ENCODE data around the gene ASPG.

The ASPG gene

DNA sequence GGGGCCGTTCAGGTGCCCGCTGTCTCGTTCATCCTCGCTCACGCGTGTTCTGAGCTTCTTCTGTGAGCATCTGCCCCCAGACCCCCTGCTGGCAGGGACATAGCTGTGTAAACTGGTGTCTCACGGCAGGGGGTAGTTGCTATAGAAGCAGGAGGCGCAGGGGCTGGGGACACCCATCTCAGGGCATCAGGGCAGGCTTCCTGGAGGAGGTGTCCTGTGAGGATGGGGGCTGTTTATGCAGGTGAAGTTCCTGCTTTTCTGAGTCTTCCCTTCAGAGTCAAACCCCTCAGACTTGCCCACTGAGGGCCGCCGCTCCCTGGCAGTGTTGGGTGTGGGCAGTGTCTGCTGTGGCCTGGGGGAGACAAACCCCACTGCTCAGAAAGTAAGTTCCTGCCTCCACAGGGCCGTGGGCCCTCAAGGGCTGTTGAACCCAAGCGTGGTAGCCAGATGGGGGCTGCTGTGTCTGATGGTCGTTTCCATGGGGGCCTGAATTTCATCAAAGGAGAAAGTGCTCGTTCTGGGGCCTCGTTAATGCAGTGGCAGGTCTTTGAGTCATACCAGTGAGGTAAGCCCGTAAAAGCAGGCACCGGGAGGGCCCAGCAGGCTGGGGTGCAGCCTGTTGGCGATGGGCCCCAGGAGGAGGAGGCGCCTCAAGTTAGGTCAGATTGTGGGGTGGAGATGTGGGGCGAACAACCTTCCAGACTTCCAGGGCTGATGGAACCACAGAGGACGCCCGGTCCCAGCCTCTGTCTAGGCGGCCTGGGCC lies 76.3 kb downstream of the ASPG start:
- DNase-seq (ENCODE audit: extremely low read depth, low read depth): no peak
- TF ChIP-seq, protein P1, sequence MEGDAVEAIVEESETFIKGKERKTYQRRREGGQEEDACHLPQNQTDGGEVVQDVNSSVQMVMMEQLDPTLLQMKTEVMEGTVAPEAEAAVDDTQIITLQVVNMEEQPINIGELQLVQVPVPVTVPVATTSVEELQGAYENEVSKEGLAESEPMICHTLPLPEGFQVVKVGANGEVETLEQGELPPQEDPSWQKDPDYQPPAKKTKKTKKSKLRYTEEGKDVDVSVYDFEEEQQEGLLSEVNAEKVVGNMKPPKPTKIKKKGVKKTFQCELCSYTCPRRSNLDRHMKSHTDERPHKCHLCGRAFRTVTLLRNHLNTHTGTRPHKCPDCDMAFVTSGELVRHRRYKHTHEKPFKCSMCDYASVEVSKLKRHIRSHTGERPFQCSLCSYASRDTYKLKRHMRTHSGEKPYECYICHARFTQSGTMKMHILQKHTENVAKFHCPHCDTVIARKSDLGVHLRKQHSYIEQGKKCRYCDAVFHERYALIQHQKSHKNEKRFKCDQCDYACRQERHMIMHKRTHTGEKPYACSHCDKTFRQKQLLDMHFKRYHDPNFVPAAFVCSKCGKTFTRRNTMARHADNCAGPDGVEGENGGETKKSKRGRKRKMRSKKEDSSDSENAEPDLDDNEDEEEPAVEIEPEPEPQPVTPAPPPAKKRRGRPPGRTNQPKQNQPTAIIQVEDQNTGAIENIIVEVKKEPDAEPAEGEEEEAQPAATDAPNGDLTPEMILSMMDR (IDR thresholded peaks at IDR 0.05; ENCODE audit: low read depth, low read length): no peak

DNA sequence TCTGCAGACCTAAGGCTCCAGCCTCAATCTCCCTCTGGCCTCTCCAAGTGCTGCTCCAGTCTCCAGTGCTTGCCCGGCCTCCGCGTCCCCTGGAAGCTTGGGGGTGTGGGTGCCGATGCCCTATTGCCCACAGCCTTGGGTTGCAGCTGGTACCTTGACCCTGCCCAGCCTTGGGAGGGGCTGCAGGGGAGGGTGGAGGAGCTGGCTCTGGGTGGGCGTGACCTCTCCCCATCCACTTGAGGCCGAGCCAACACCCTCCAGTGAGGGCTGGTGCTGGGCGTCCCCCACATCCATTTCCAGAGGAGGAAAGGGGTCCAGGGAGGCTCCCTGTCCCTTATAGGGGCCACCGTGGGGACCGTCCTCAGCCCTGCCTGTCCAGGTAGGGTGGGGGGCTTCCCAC lies 77.0 kb downstream of the ASPG start:
- DNase-seq (ENCODE audit: extremely low read depth, low read depth): no peak
- TF ChIP-seq, protein P1 (IDR thresholded peaks at IDR 0.05; ENCODE audit: low read depth, low read length): no peak

DNA sequence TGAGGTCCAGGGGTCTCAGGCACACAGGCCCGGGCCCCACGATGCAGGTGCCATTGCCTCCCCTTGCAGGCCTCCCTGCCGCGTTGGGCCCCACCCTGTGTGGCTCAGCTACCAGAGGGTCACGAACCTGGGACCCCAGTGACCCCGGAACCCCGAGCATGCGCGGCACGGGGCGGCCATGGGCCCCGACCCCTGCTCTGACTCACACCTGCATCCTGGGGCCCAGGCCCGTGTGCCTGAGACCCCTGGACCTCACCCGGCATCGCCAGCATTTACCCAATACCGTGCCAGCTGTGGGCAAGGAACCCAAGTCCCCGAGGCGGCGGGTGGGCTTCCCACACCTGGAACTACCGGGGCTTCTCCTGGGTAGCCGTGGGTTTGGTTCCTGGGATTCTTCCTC lies 78.0 kb downstream of the ASPG start:
- no peak for DNase-seq (ENCODE audit: extremely low read depth, low read depth)
- TF ChIP-seq, protein P1 (IDR thresholded peaks at IDR 0.05; ENCODE audit: low read depth, low read length): no peak

DNA sequence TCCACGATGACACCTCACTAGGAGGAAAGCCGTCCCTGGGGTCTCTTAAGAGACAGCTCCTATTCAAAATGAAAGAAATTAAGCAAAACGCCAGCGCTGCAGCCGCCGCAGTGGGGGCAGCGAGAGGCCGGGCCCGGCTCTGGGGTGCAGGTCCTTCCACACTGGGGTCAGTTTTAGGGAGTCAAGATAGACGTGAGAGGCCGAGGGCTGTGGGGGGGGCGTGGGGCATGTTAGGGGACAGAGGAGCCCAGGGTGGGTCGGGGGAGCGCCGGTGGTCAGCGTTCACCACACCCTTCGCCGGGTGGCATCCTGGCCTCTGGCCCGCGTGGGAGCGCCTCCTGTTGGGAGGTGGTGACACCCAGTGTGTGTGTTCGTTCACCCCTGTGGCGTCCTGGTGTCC lies 78.5 kb downstream of the ASPG start:
- no peak for DNase-seq (ENCODE audit: extremely low read depth, low read depth)

DNA sequence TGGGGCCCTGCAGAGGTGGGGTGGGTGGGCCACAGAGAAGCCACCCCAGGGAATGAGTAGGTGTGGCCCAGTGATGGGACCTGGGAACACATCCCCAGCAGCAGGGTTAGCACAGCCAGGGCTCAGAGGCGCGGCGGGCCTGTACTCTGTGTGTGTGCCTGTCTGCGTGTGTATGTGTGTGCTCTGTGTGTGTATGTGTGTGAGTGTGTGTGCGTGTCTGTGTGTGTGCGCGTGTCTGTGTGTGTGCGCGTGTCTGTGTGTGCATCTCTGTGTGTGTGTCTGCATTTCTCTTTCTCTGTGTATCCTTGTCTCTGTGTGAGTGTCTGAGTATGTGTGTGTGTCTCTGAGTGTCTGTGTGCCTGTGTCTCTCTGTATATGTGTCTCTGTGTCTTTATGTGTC lies 79.0 kb downstream of the ASPG start:
- DNase-seq (ENCODE audit: extremely low read depth, low read depth): no peak
- TF ChIP-seq, protein P1 (IDR thresholded peaks at IDR 0.05; ENCODE audit: low read depth, low read length): no peak

More for the DNA sequence above, 78.5 kb downstream of the ASPG start:
- TF ChIP-seq, protein P1 (IDR thresholded peaks at IDR 0.05; ENCODE audit: low read depth, low read length): no peak

Data from AG09319 (cell line).